ENCODE data around the gene ZNF160. TPM values are rescaled to one million over a fixed set of nuclear protein-coding genes. Genes with fewer than 3 reads are reported as not detected.
A peak's percentile ranks its signal among the peaks of the same experiment; 100 is the strongest.

ZNF160 gene
- total RNA-seq, 4 donors from 2014 or later: 11.7 to 36.6 (median 13.5) TPM

DNA sequence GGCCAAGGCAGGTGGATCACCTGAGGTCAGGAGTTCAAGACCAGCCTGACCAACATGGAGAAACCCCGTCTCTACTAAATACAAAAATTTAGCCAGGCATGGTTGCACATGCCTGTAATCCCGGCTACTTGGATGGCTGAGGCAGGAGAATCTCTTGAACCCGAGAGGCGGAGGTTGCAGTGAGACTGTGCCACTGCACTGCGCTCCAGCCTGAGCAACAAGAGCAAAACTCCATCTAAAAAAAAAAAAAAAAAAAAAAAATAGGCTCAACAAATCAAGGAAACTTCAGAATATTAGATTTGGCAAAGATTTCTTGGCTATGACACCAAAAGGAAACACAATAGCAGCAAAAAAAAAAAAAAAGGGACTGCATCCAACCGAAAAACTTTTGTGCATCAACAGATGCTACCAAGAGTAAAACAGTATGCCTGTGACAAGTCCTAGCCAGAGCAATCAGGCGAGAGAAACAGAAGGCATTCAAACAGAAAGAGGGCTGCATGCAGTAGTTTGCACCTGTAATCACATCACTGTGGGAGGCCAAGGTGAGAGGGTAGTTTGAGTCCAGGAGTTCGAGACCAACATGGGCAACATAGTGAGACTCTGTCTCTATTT is 23.8 kb downstream of the ZNF160 start:
- no peak for DNase-seq
- intact Hi-C loops (cut with DNase I): no loop called here

DNA sequence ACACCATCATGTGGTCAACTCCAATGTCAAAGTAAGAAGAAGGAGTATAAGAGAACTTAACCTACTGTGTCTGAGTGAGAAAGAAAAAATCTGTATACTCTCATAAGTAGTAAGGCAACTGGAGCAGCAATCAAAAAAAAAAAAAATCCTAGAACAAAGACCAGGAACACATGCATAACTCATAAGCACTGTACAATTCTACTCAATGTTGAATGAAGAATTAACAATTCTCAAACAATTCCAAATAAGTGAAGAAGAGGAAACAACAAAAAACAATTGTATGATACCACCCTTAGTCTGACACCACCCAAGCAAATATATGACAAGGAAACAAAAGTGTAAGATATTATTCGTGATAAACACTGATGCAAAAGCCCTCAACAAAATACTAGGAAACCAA is 24.6 kb downstream of the ZNF160 start:
- H3K27me3 ChIP-seq: no peaks in the 10 kb centered on the region
- H3K9me3 ChIP-seq: peaks cover 0 to 74% (median 28%) of the 10 kb centered on the region in 3 donors
- 75 to 88% methylated on average over 1 of the region's 1 CpG for WGBS, 2 donors
- no peak overlapping the region for H3K27ac ChIP-seq
- peaks cover 17 to 100% (median 19%) of the 10 kb centered on the region in 3 donors for H3K36me3 ChIP-seq
- TF ChIP-seq, protein P1, sequence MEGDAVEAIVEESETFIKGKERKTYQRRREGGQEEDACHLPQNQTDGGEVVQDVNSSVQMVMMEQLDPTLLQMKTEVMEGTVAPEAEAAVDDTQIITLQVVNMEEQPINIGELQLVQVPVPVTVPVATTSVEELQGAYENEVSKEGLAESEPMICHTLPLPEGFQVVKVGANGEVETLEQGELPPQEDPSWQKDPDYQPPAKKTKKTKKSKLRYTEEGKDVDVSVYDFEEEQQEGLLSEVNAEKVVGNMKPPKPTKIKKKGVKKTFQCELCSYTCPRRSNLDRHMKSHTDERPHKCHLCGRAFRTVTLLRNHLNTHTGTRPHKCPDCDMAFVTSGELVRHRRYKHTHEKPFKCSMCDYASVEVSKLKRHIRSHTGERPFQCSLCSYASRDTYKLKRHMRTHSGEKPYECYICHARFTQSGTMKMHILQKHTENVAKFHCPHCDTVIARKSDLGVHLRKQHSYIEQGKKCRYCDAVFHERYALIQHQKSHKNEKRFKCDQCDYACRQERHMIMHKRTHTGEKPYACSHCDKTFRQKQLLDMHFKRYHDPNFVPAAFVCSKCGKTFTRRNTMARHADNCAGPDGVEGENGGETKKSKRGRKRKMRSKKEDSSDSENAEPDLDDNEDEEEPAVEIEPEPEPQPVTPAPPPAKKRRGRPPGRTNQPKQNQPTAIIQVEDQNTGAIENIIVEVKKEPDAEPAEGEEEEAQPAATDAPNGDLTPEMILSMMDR (IDR thresholded peaks at IDR 0.05): no peak
- TF ChIP-seq POLR2A (IDR thresholded peaks at IDR 0.05): no peak
- no peaks in the 10 kb centered on the region for H3K4me1 ChIP-seq
- no peak for DNase-seq
- no peak overlapping the region for H3K4me3 ChIP-seq
- intact Hi-C loops (cut with DNase I): no loop called here

More for the DNA sequence above, 23.8 kb downstream of the ZNF160 start:
- 73 to 79% methylated on average over 8 of the region's 8 CpGs for WGBS, 2 donors
- Histone ChIP-seq H3K4me3 (no peak overlapping the region), H3K27me3 (no peaks in the 10 kb centered on the region), H3K4me1 (no peaks in the 10 kb centered on the region), H3K27ac (no peak overlapping the region), H3K36me3 (peaks cover 11 to 100% (median 16%) of the 10 kb centered on the region in 3 donors), H3K9me3 (peaks cover 0 to 66% (median 28%) of the 10 kb centered on the region in 3 donors)
- no peak for TF ChIP-seq POLR2A (IDR thresholded peaks at IDR 0.05)
- TF ChIP-seq, protein P1 (IDR thresholded peaks at IDR 0.05): no peak

DNA sequence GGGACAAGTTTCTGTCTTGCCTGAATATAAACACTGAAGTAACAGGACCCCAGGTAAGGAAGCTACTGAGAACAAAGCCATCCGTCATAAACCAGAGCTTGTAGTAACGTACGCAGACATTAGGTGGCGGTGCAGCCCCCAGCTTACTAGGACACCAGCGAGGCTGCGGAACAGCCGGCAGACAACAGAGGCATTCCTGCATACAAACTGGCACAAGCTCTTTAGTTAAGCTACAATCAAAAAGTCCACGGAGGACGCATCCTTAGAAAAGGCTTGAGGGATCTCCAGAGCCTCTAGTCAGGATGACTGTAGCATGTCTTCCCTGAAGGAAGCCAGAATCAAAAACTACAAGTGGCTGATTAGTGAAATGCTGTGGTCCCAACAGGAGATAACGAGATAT is 26.2 kb downstream of the ZNF160 start:
- TF ChIP-seq POLR2A (IDR thresholded peaks at IDR 0.05): no peak
- TF ChIP-seq, protein P1 (IDR thresholded peaks at IDR 0.05): peak in 3 of 6 experiments; percentile 12 to 45 (median 40)
- Histone ChIP-seq H3K27me3 (no peaks in the 10 kb centered on the region), H3K27ac (no peak overlapping the region), H3K4me1 (no peaks in the 10 kb centered on the region), H3K9me3 (peaks cover 0 to 91% (median 30%) of the 10 kb centered on the region in 3 donors), H3K36me3 (peaks cover 23 to 100% (median 31%) of the 10 kb centered on the region in 3 donors), H3K4me3 (no peak overlapping the region)
- DNase-seq: no peak
- intact Hi-C loops (cut with DNase I): no loop called here
- WGBS, 2 donors: 66 to 67% methylated on average over 4 to 10 of the region's 10 CpGs

DNA sequence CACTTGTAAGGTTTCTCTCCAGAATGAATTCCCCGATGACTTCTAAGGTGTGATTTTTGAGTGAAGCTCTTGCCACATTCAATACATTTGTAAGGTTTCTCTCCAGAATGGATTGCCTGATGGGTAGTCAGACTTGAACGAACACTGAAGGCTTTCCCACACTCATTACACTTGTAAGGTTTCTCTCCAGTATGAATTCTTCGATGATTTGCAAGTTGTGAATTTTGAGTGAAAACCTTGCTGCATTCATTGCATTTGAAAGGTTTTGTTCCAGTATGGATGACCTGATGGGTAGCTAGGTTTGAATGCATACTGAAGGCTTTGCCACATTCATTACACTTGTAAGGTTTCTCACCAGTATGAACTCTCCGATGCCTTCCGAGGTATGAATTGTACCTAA is 34.4 kb downstream of the ZNF160 start:
- H3K9me3 ChIP-seq: peaks cover 10 to 100% (median 74%) of the 10 kb centered on the region in 3 donors
- no peak overlapping the region for H3K4me3 ChIP-seq

DNA sequence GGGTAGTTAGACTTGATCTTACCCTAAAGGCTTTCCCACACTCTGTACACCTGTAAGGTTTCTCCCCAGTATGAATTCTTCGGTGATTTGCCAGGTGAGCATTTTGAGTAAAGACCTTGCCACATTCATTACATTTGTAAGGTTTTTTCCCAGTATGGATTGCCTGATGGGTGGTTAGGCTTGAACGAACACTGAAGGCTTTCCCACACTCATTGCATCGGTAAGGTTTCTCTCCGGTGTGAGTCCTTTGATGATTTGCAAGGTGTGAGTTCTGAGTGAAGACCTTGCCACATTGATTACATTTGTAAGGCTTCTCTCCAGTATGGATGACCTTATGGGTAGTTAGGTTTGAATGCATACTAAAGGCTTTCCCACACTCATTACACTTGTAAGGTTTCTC is 35.0 kb downstream of the ZNF160 start:
- Histone ChIP-seq H3K4me3 (no peak overlapping the region), H3K4me1 (no peaks in the 10 kb centered on the region), H3K9me3 (peaks cover 10 to 100% (median 75%) of the 10 kb centered on the region in 3 donors), H3K27me3 (no peaks in the 10 kb centered on the region), H3K36me3 (peaks cover 25 to 65% (median 32%) of the 10 kb centered on the region in 3 donors), H3K27ac (no peak overlapping the region)
- WGBS, 2 donors: 92 to 94% methylated on average over 4 of the region's 4 CpGs
- DNase-seq: no peak
- intact Hi-C loops (cut with DNase I): no loop called here
- TF ChIP-seq, protein P1 (IDR thresholded peaks at IDR 0.05): no peak
- TF ChIP-seq POLR2A (IDR thresholded peaks at IDR 0.05): no peak

More for the DNA sequence above, 34.4 kb downstream of the ZNF160 start:
- DNase-seq: no peak
- Histone ChIP-seq H3K36me3 (peaks cover 28 to 72% (median 38%) of the 10 kb centered on the region in 3 donors), H3K4me1 (no peaks in the 10 kb centered on the region), H3K27me3 (no peaks in the 10 kb centered on the region), H3K27ac (no peak overlapping the region)
- 94 to 96% methylated on average over 5 of the region's 5 CpGs for WGBS, 2 donors
- intact Hi-C loops (cut with DNase I): no loop called here
- TF ChIP-seq, protein P1 (IDR thresholded peaks at IDR 0.05): no peak
- no peak for TF ChIP-seq POLR2A (IDR thresholded peaks at IDR 0.05)

All from esophagus squamous epithelium (tissue), 5 donors.